NCI-H1436 (cell line): ENCODE results near the gene EPS8.

ENCODE experiments used
- DNase-seq: peaks from one replicate; lab custom pipeline; 2025; lab: John Stamatoyannopoulos, UW

The EPS8 gene

GRCh38 chr12:15690320-15690719 is 98.9 kb downstream of the EPS8 start:
- no peak for DNase-seq

DNA sequence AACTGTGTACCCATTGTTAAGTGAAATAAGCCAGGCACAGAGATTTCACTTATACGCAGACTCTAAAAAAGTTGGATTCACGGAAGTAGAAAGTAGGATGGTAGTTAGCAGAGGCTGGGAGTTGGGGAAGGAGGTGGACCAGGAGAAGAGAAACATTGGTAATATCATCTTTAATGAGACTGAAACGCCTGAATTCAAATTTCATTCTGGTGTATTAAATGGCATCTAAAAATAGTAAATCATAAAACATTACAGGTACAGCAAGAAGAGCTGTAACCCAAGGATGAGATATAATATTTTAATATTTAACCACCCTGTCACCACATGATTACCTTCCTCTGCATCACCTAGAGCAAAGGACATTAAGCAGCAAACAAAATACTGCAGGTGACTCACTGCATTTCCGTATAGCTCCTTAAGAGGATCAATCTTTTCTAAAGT is 99.4 kb downstream of the EPS8 start:
- DNase-seq: no peak

DNA sequence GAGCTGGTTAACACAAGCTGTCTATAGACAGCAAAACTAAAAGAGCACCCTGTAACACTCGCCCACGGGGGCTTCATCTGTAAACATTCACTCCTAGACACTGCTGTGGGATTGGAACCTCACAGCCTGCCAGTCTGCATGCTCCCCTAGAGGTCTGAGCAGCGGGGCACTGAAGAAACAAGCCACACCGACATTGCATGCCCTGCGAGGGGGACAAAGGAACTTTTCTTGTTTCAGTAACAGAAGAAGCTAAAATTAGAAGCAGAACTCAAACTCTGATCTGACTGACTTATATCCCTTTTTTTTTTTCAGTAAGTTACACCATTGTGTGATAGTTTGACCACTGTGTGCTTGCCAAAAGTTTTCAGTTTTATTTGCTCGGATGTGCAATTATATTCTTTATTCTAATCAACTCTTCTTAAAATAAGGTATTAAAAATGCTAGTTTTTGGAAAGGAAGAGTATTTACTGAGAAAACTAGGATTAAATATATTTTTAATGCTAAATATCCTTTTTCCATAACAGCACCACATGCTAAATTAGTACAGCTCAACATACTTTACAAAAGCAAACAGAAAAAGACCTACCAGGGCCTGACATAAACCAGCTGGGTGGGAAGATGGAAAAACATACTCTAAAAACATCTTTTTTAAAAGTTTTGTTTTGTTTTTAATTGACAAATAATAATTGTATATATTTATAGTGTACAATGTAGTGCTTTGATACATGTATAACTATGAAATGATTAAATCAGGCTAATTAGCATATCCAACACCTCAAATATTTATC is 100.2 kb downstream of the EPS8 start:
- DNase-seq: no peak

DNA sequence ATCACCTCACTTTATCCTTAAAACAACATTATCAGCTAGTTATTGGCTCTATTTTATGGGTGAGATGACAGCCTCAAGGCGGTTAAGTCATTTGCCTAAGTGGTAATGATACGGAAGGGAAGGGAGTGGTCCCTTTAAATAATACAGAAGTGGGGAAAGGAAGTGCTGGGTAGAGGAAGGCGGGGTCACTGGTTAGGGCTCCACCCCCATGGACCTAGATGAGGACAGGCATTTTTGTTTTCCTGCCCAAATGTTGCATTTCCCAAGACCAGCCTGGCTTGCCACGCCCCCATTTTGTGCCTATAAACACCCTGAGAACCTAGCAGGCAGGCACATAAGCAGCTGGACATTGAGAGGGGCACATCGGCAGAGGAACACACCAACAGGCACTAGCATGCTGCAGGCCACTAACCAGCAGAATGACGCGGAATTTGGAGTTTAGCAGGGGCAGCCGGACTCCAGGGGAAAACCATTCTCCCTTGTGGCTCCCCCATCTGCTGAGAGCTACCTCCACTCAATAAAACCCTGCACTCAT is 100.9 kb downstream of the EPS8 start:
- DNase-seq: no peak

- no peak for DNase-seq
Measured at GRCh38 chr12:15687583-15687982, 101.6 kb downstream of the EPS8 start.

DNA sequence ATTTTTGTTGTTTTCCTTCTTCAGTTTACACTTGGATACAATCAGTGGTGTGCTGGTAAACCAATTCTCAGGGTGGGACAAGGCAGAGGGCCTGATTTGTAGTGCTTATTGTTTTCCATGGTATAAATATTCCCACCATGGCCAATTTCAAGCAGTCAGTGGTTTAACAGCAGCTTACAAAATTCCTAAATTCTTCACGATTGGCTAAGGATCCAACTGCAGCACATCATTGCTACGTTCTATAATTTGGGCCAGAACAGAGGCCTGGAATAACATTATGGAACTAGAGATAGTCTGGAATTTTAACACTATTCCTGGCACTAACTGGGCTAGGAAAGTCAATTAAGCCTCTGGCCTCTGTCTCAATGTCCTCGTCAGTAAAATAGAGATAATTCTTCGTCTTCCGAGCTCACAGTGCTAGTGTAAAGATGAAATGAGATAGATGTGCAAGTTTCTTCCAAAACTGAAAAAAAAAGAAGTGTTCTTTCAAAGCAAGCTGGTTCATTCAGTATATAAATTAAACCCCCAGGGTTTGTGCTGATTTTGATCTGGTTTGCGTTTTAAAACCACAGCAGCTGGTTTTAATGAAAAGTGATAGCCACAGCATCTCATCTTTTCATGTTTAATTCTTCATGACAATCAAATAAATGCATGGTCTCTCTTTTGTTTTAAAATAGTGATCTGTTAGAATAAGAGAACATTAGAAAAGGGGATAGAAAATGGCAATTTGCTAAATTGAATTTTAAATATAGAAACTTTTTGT is 104.1 kb downstream of the EPS8 start:
- DNase-seq: no peak

GRCh38 chr12:15682826-15683225 is 106.4 kb downstream of the EPS8 start:
- DNase-seq: no peak

- no peak for DNase-seq
Measured at GRCh38 chr12:15679151-15679550, 110.0 kb downstream of the EPS8 start.

GRCh38 chr12:15677726-15678201 is 111.4 kb downstream of the EPS8 start:
- no peak for DNase-seq

DNA sequence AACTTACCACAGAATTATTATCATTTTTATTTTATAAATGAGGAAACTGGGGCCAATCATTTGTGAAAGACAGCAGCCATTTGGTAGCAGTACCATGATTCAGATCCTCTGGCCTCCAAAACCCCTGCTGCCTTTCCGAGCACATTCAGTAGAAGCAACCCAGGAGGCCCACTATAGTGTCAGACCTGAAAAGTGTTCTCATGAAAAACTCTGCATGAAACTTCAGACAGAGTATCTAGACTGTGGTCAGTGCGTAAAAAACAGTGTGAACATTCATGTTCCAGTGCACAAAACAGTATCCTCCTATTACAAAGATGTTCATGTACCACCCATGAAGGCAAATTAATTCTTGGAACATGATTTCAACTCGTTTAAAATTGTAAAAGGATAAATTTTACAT is 112.0 kb downstream of the EPS8 start:
- DNase-seq: no peak

- DNase-seq: no peak
Measured at GRCh38 chr12:15672671-15673270, 116.4 kb downstream of the EPS8 start.

- no peak for DNase-seq
Measured at GRCh38 chr12:15670756-15671155, 118.4 kb downstream of the EPS8 start.

DNA sequence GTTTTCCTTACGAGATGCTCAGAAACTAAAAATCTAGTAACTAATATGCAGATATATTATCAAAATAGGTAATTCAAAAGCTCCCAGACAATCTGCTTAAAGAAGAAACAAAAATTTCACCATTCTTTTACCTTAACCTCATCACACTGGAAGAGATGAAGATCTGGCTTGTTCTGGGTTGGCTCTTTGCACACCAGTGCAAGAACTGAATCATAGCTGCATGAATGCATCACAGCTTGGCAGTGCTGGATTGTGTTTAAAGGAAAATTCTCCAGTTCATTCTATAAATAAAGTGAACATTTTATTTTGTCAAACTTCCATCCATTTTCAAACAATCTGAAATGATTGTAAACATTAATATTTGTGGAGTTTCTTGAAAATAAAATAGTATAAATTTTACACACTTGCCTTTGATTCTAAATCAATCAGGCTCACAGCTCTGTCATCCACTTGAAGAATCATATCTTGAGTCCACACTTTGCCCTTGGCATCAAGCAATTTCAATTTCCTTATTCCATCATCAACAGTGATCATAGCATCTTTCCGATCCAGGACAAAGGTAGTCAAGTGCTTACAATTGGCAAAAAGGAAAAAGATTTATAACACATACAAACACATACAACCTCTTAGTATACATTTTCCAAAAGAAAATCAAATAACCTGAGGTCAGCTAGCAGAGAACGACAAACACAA is 119.8 kb downstream of the EPS8 start:
- DNase-seq: no peak

GRCh38 chr12:15664491-15664890 is 124.7 kb downstream of the EPS8 start:
- DNase-seq: no peak

- DNase-seq: no peak
Measured at GRCh38 chr12:15662983-15663659, 126.1 kb downstream of the EPS8 start.

GRCh38 chr12:15662303-15662980 is 126.7 kb downstream of the EPS8 start:
- no peak for DNase-seq

DNA sequence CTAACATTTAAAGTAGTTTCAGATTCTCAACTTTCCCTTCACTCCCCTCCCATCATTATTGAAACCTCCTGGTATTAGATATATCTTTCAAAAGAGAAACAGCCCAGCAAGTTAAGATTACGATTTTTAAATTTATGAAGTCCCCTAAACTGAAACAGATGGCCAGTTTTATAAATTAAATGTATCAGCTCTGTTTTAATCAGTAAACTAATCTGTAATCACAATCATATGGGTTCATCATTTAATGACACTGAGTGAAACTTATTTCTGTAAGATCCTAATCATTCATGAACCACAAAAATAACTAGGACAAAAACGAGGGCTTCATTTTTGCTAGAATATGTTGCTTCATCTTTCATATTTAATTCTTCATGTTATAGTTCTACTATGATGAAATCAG is 137.8 kb downstream of the EPS8 start:
- no peak for DNase-seq

GRCh38 chr12:15650399-15651128 is 138.6 kb downstream of the EPS8 start:
- DNase-seq: no peak

GRCh38 chr12:15649347-15649746 is 139.8 kb downstream of the EPS8 start:
- DNase-seq: no peak

- no peak for DNase-seq
Measured at GRCh38 chr12:15648558-15648957, 140.6 kb downstream of the EPS8 start.
